Panc1 (cell line): ENCODE data around the gene POLA1. TPM values are rescaled to one million over a fixed set of nuclear protein-coding genes. Genes with fewer than 3 reads are reported as not detected.

ENCODE experiments used
- ATAC-seq: fragments of 200-7000 bp; cut with Tn5 transposase; 2 replicates; pipeline ENCODE4 v1.9.1; 2020; ENCODE audit warnings: mild to moderate bottlenecking, moderate library complexity
- BruUV-seq: library from RNA; stranded (reverse); fragments of 400-500 nt; replicated peaks from 2 replicates; lab custom pipeline; 2021; lab: Mats Ljungman, UMichigan
- CTCF ChIA-PET: fragments of 300-600 bp; sonication (Branson Sonifier 250); formaldehyde crosslinking; loops from one replicate; lab custom pipeline; 2022; ENCODE audit warnings: antibody characterized with exemption; lab: Charles Lee
- POLR2A ChIA-PET: fragments of 300-600 bp; sonication (Branson Sonifier 250); formaldehyde crosslinking; loops from one replicate; lab custom pipeline; 2022; ENCODE audit warnings: antibody characterized with exemption; lab: Charles Lee
- DNase-seq: peaks from one replicate; pipeline ENCODE4 v3.0.0-alpha.2; 2010; ENCODE audit warnings: low read depth, low spot score
- H3K27ac ChIP-seq: 2 replicates; pipeline ENCODE4 v1.5.1; 2011; ENCODE audit warnings: mild to moderate bottlenecking, low read length, inconsistent platforms
- H3K27me3 ChIP-seq: fragments of 200-500 bp; sonication (Bioruptor generic); 2 replicates; pipeline ENCODE4 v1.6.0; 2014; ENCODE audit warnings: low read length, inconsistent platforms; ENCODE audit not compliant: control insufficient read depth, insufficient read depth
- H3K36me3 ChIP-seq: fragments of 200-500 bp; sonication (Bioruptor generic); 2 replicates; pipeline ENCODE4 v1.5.1; 2014; ENCODE audit warnings: inconsistent platforms, mild to moderate bottlenecking, low read length, moderate library complexity; ENCODE audit not compliant: control insufficient read depth, insufficient read depth
- H3K4me1 ChIP-seq: 2 replicates; pipeline ENCODE4 v1.5.1; 2011; ENCODE audit warnings: inconsistent platforms, mild to moderate bottlenecking, low read length, moderate library complexity; ENCODE audit not compliant: control insufficient read depth, insufficient read depth
- H3K4me3 ChIP-seq, 2 experiments: 2 replicates each; pipeline ENCODE4 v1.5.1; 2011 to 2012; ENCODE audit warnings: low read depth in 2 of 2, low read length in 2 of 2, mild to moderate bottlenecking in 2 of 2, inconsistent platforms in 1 of 2, moderate library complexity in 1 of 2
- H3K9me3 ChIP-seq: fragments of 200-500 bp; sonication (Bioruptor generic); 2 replicates; pipeline ENCODE4 v1.5.1; 2014; ENCODE audit warnings: low read depth, mild to moderate bottlenecking, inconsistent platforms, low read length, moderate library complexity; ENCODE audit not compliant: control insufficient read depth, insufficient read depth
- POLR2AphosphoS5 ChIP-seq: IDR thresholded peaks from 2 replicates; pipeline ENCODE4 v1.6.1; 2012; ENCODE audit warnings: mild to moderate bottlenecking, low read depth, low read length, moderate library complexity
- REST ChIP-seq, 2 experiments: IDR thresholded peaks; 2 replicates each; pipeline ENCODE4 v1.6.1; 2011 to 2012; ENCODE audit warnings: low read depth in 2 of 2, control low read depth in 1 of 2, low read length in 1 of 2, mild to moderate bottlenecking in 1 of 2, moderate library complexity in 1 of 2; ENCODE audit not compliant: insufficient read depth in 1 of 2
- SIN3A ChIP-seq: IDR thresholded peaks from 2 replicates; pipeline ENCODE4 v1.6.1; 2012; ENCODE audit warnings: low read depth, mild to moderate bottlenecking, low read length, moderate library complexity, borderline replicate concordance; ENCODE audit not compliant: insufficient read depth
- TCF7L2 ChIP-seq: IDR thresholded peaks from 2 replicates; pipeline ENCODE4 v1.6.1; 2011; ENCODE audit warnings: mild to moderate bottlenecking, low read depth, low read length, inconsistent platforms
- in situ Hi-C: cut with HindIII; loops from 2 replicates; pipeline ENCODE4 v1.10.0; 2016; ENCODE audit warnings: low sequenced_read_pairs, low pct_unique_long_range_greater_than_20kb
- intact Hi-C: fragments of 100-400 bp; cut with micrococcal nuclease; formaldehyde crosslinking; loops from one replicate; pipeline ENCODE4 v1.10.0; 2022; ENCODE audit not compliant: unreplicated experiment
- total RNA-seq: library from RNA; stranded (reverse); gene quantifications from one replicate; pipeline ENCODE4 v1.2.1, GENCODE V29; 2021; ENCODE audit not compliant: unreplicated experiment
- TF ChIP-seq, protein P1 (sequence below): fragments of 450-650 bp; IDR thresholded peaks from 2 replicates; pipeline ENCODE4 v1.5.1; 2017; ENCODE audit warnings: mild to moderate bottlenecking

POLA1 gene
- total RNA-seq, 1 experiment from 2014 or later: 10.5 TPM

DNA sequence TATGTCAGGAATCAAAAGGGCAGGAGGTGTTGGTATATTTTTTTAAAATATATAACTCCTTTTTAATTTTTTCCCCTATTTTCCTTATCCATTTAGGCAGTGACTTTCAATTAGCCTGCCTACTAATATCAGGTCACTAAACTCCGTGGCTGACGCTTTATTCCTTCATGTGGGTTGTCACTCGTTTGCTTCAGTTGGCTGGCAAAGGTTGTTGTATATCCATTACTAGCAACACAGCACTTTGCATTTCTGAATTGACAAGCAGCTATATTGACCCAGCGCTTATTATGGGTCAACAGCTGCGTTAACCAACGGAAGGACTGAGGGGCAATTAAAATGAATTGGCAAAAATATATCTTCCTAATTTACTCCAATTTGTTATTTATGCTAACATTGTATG is 234.4 kb downstream of the POLA1 start:
- DNase-seq (no peak), ATAC-seq (no peak)
- POLR2A ChIA-PET: no interaction called here
- intact Hi-C loops (no loop called here), in situ Hi-C loops (no loop called here)
- H3K4me3 ChIP-seq: no peak overlapping the region
- no peaks in the 10 kb centered on the region for H3K36me3 ChIP-seq
- TF ChIP-seq TCF7L2 (no peak), POLR2AphosphoS5 (no peak), REST (IDR thresholded peaks at IDR 0.05; ENCODE audit: insufficient read depth in 1 of 2, low read depth in 2 of 2, low read length in 1 of 2) (no peak), SIN3A (no peak)
- TF ChIP-seq, protein P1, sequence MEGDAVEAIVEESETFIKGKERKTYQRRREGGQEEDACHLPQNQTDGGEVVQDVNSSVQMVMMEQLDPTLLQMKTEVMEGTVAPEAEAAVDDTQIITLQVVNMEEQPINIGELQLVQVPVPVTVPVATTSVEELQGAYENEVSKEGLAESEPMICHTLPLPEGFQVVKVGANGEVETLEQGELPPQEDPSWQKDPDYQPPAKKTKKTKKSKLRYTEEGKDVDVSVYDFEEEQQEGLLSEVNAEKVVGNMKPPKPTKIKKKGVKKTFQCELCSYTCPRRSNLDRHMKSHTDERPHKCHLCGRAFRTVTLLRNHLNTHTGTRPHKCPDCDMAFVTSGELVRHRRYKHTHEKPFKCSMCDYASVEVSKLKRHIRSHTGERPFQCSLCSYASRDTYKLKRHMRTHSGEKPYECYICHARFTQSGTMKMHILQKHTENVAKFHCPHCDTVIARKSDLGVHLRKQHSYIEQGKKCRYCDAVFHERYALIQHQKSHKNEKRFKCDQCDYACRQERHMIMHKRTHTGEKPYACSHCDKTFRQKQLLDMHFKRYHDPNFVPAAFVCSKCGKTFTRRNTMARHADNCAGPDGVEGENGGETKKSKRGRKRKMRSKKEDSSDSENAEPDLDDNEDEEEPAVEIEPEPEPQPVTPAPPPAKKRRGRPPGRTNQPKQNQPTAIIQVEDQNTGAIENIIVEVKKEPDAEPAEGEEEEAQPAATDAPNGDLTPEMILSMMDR: no peak
- H3K27me3 ChIP-seq: no peaks in the 10 kb centered on the region
- no peaks in the 10 kb centered on the region for H3K9me3 ChIP-seq
- CTCF ChIA-PET: no interaction called here
- no peaks in the 10 kb centered on the region for H3K4me1 ChIP-seq
- H3K27ac ChIP-seq: no peak overlapping the region
- no TSS peak for BruUV-seq

- no peak for DNase-seq
- H3K27me3 ChIP-seq: no peaks in the 10 kb centered on the region
- H3K4me3 ChIP-seq: no peak overlapping the region
- POLR2A ChIA-PET: no interaction called here
- ATAC-seq: no peak
- H3K4me1 ChIP-seq: no peaks in the 10 kb centered on the region
- no peaks in the 10 kb centered on the region for H3K36me3 ChIP-seq
- CTCF ChIA-PET: no interaction called here
- in situ Hi-C loops (no loop called here), intact Hi-C loops (no loop called here)
- TF ChIP-seq POLR2AphosphoS5: no peak
- no peak for TF ChIP-seq TCF7L2
- no peak for TF ChIP-seq REST (IDR thresholded peaks at IDR 0.05; ENCODE audit: insufficient read depth in 1 of 2, low read depth in 2 of 2, low read length in 1 of 2)
- TF ChIP-seq, protein P1: no peak
- TF ChIP-seq SIN3A: no peak
- BruUV-seq: no TSS peak
- H3K27ac ChIP-seq: no peak overlapping the region
- no peaks in the 10 kb centered on the region for H3K9me3 ChIP-seq
Measured at GRCh38 chrX:24934279-24934678, 240.6 kb downstream of the POLA1 start.
